A549 (cell line): ENCODE data around the gene PIGN. TPM values are rescaled to one million over a fixed set of nuclear protein-coding genes. Genes with fewer than 3 reads are reported as not detected.
"Not testable (repeated sequence)": the region's sequence is repeated elsewhere in the genome, so short reads cannot be mapped to it uniquely, and the experiment has no call there.

Source experiments
- ATAC-seq, 2 experiments: fragments of 200-7000 bp in 1 of 2; fragments of >200 bp in 1 of 2; cut with Nextera tagmentation in 1 of 2; cut with Tn5 transposase in 1 of 2; 3 replicates each; pipeline versions ENCODE4 v1.8.0 to v1.9.1; 2018 to 2020; ENCODE audit warnings: mild to moderate bottlenecking in 1 of 2, moderate library complexity in 1 of 2
- CTCF ChIA-PET: fragments of 300-600 bp; sonication (Branson Sonifier 250); formaldehyde crosslinking; extraction: SDS; loops from one replicate; lab custom pipeline; 2021; ENCODE audit warnings: antibody characterized with exemption, inconsistent platforms; lab: Yijun Ruan, JAX
- POLR2A ChIA-PET: fragments of 350-600 bp; formaldehyde crosslinking; extraction: SDS; loops from one replicate; lab custom pipeline; 2021; ENCODE audit warnings: antibody characterized with exemption, inconsistent platforms; lab: Yijun Ruan, JAX
- DNase-seq, 2 experiments: peaks; one replicate each; pipeline versions ENCODE4 v3.0.0 to v3.0.0-alpha.2; 2011 to 2016; ENCODE audit warnings: low read depth in 1 of 2, low spot score in 1 of 2
- FAIRE-seq: peaks from 2 replicates; lab custom pipeline; 2011; peaks lifted over from hg19 to GRCh38; lab: Jason Lieb, UNC
- H3K27ac ChIP-seq, 2 experiments: fragments of >200 bp; sonication (Bioruptor Twin); formaldehyde crosslinking; 3 replicates each; pipeline ENCODE4 v1.5.1; 2016 to 2017
- H3K4me1 ChIP-seq: fragments of >200 bp; sonication (Bioruptor Twin); formaldehyde crosslinking; 3 replicates; pipeline ENCODE4 v1.6.1; 2016
- H3K4me2 ChIP-seq: fragments of >200 bp; sonication (Bioruptor Twin); formaldehyde crosslinking; 3 replicates; pipeline ENCODE4 v1.6.1; 2016
- H3K4me3 ChIP-seq: fragments of >200 bp; sonication (Bioruptor Twin); formaldehyde crosslinking; 3 replicates; pipeline ENCODE4 v1.5.1; 2016
- H3K9me3 ChIP-seq: fragments of >200 bp; sonication (Bioruptor Twin); formaldehyde crosslinking; 3 replicates; pipeline ENCODE4 v1.6.1; 2016
- BHLHE40 ChIP-seq: IDR thresholded peaks from 2 replicates; pipeline ENCODE4 v1.6.1; 2012; ENCODE audit warnings: low read depth, low read length, inconsistent platforms
- CBX2 ChIP-seq: fragments of 200-600 bp; sonication (generic); IDR thresholded peaks from 2 replicates; pipeline ENCODE4 v1.6.1; 2016; ENCODE audit warnings: low read depth, mild to moderate bottlenecking, borderline replicate concordance
- CBX8 ChIP-seq: fragments of 200-600 bp; sonication (generic); IDR thresholded peaks from 2 replicates; pipeline ENCODE4 v1.6.1; 2016
- E2F6 ChIP-seq: IDR thresholded peaks from 2 replicates; pipeline ENCODE4 v1.6.1; 2012; ENCODE audit warnings: low read depth, borderline replicate concordance
- EHMT2 ChIP-seq: fragments of 200-600 bp; sonication (generic); IDR thresholded peaks from 2 replicates; pipeline ENCODE4 v1.6.1; 2016; ENCODE audit warnings: antibody characterized with exemption, low read depth, mild to moderate bottlenecking, moderate library complexity
- ESRRA ChIP-seq: fragments of 150-350 bp; IDR thresholded peaks from 2 replicates; pipeline ENCODE4 v1.6.1; 2014; ENCODE audit warnings: mild to moderate bottlenecking, low read length, borderline replicate concordance
- FOSB ChIP-seq: fragments of 250-450 bp; sonication (Bioruptor Pico); IDR thresholded peaks from 2 replicates; pipeline ENCODE4 v1.5.0; 2020; ENCODE audit warnings: mild to moderate bottlenecking, moderate library complexity
- FOSL2 ChIP-seq, 2 experiments: fragments of 450-650 bp in 1 of 2; fragments of >200 bp in 1 of 2; sonication (Bioruptor Twin) in 1 of 2; formaldehyde crosslinking; IDR thresholded peaks; 2 replicates each; pipeline versions ENCODE4 v1.5.0 to v1.6.1; 2016 to 2020; ENCODE audit warnings: mild to moderate bottlenecking in 1 of 2, moderate library complexity in 1 of 2
- FOXS1 ChIP-seq: fragments of 250-450 bp; sonication (Bioruptor Pico); IDR thresholded peaks from 2 replicates; pipeline ENCODE4 v1.5.0; 2020; ENCODE audit warnings: mild to moderate bottlenecking, moderate library complexity
- GATA3 ChIP-seq: IDR thresholded peaks from 2 replicates; pipeline ENCODE4 v1.6.1; 2012; ENCODE audit warnings: borderline replicate concordance
- HES2 ChIP-seq: fragments of >200 bp; sonication (Bioruptor Twin); formaldehyde crosslinking; IDR thresholded peaks from 2 replicates; pipeline ENCODE4 v1.6.1; 2016
- HEYL ChIP-seq: fragments of 250-450 bp; sonication (Bioruptor Pico); IDR thresholded peaks from 2 replicates; pipeline ENCODE4 v1.8.0; 2021; ENCODE audit warnings: mild to moderate bottlenecking, moderate library complexity
- HOXB5 ChIP-seq: fragments of 250-450 bp; sonication (Bioruptor Pico); IDR thresholded peaks from 2 replicates; pipeline ENCODE4 v1.5.0; 2020; ENCODE audit warnings: mild to moderate bottlenecking, moderate library complexity
- JUN ChIP-seq, 2 experiments: fragments of >200 bp; sonication (Bioruptor Twin); formaldehyde crosslinking; IDR thresholded peaks; 2 replicates in 1 of 2; 3 replicates in 1 of 2; pipeline ENCODE4 v1.6.1; 2016 to 2017
- JUNB ChIP-seq: fragments of >200 bp; sonication (Bioruptor Twin); formaldehyde crosslinking; IDR thresholded peaks from 2 replicates; pipeline ENCODE4 v1.6.1; 2016
- MAFK ChIP-seq: fragments of 450-650 bp; IDR thresholded peaks from 2 replicates; pipeline ENCODE4 v1.6.1; 2014; ENCODE audit not compliant: partially characterized antibody
- NPAS2 ChIP-seq: fragments of 250-450 bp; sonication (Bioruptor Pico); IDR thresholded peaks from 2 replicates; pipeline ENCODE4 v1.8.0; 2022; ENCODE audit warnings: mild to moderate bottlenecking, moderate library complexity, borderline replicate concordance
- REST ChIP-seq: fragments of 200-600 bp; sonication (generic); IDR thresholded peaks from 2 replicates; pipeline ENCODE4 v1.6.1; 2016; ENCODE audit warnings: antibody characterized with exemption, mild to moderate bottlenecking, moderate library complexity
- RFX5 ChIP-seq: fragments of 450-650 bp; IDR thresholded peaks from 2 replicates; pipeline ENCODE4 v1.7.1; 2014; ENCODE audit warnings: antibody characterized with exemption, mild to moderate bottlenecking, moderate library complexity
- SREBF2 ChIP-seq: fragments of 450-650 bp; IDR thresholded peaks from 2 replicates; pipeline ENCODE4 v1.6.1; 2014; ENCODE audit warnings: mild to moderate bottlenecking, moderate library complexity
- TFCP2L1 ChIP-seq: fragments of 250-450 bp; sonication (Bioruptor Pico); IDR thresholded peaks from 2 replicates; pipeline ENCODE4 v1.5.0; 2021; ENCODE audit warnings: mild to moderate bottlenecking
- TP53 ChIP-seq: fragments of 250-450 bp; sonication (Bioruptor Pico); IDR thresholded peaks from 2 replicates; pipeline ENCODE4 v1.5.0; 2021; ENCODE audit warnings: mild to moderate bottlenecking, moderate library complexity
- WGBS: methylation state at CpG from one replicate; pipeline ENCODE4 v1.1.6; 2017; ENCODE audit errors: missing lambda C conversion rate; 5-methylcytosine and 5-hydroxymethylcytosine counted together
- polyA plus RNA-seq, 4 experiments: library from polyadenylated mRNA; depleted of rRNA in 3 of 4; stranded (reverse); fragments of >200 nt; fragmentation: RNase III in 1 of 4; extraction: RNeasy Plus Mini Kit Qiagen cat#74134 plus additional on column Dnase treatment in 1 of 4; gene quantifications; 2 replicates in 3 of 4; 3 replicates in 1 of 4; pipeline ENCODE4 v1.2.3, GENCODE V29; 2011 to 2017

The PIGN gene
- polyA plus RNA-seq, 2 of the 4 experiments (the other 2 are of a cell fraction): 12.9 to 37.0 TPM

GRCh38 chr18:62037012-62037742 lies 149.7 kb downstream of the PIGN start:
- no peak for ATAC-seq
- FAIRE-seq: no peak
- no peaks in the 10 kb centered on the region for H3K4me1 ChIP-seq
- no peak overlapping the region for H3K4me2 ChIP-seq
- no peak overlapping the region for H3K27ac ChIP-seq
- DNase-seq: no peak
- ChIA-PET CTCF (no interaction called here), POLR2A (no interaction called here)
- TF ChIP-seq MAFK (no peak), GATA3 (no peak), EHMT2 (no peak), REST (no peak), JUN (IDR thresholded peaks at IDR 0.05) (no peak), TP53 (CRISPR knock-in tag) (no peak), SREBF2 (no peak)
- H3K9me3 ChIP-seq: no peaks in the 10 kb centered on the region
- H3K4me3 ChIP-seq: no peak overlapping the region
- 48% methylated on average over 11 of the region's 11 CpGs for WGBS

- CTCF ChIA-PET: interaction anchor here (0.5 kb wide), 1 partner anchor 537 kb away, joined by 4 read pairs; no protein-coding TSS in a partner anchor
- H3K9me3 ChIP-seq, H3K27ac ChIP-seq, DNase-seq, H3K4me2 ChIP-seq, POLR2A ChIA-PET, FAIRE-seq, H3K4me1 ChIP-seq, H3K4me3 ChIP-seq, ATAC-seq: not testable (repeated sequence)
- 30% methylated on average over 3 of the region's 3 CpGs for WGBS
Measured at GRCh38 chr18:62034286-62034685, 152.6 kb downstream of the PIGN start.

GRCh38 chr18:62033756-62034155 lies 153.1 kb downstream of the PIGN start:
- TF ChIP-seq JUNB (no peak), ESRRA (no peak), HOXB5 (CRISPR knock-in tag) (no peak), GATA3 (no peak), HEYL (no peak), FOXS1 (no peak), RFX5 (no peak), TP53 (CRISPR knock-in tag) (no peak)
- H3K4me2 ChIP-seq: no peak overlapping the region
- H3K27ac ChIP-seq: no peak overlapping the region
- ChIA-PET POLR2A (no interaction called here), CTCF (interaction anchor here (0.5 kb wide), 1 partner anchor 537 kb away, joined by 4 read pairs; no protein-coding TSS in a partner anchor)
- no peaks in the 10 kb centered on the region for H3K4me1 ChIP-seq
- ATAC-seq (no peak), FAIRE-seq (no peak), DNase-seq (no peak)
- no peaks in the 10 kb centered on the region for H3K9me3 ChIP-seq
- H3K4me3 ChIP-seq: no peak overlapping the region

- DNase-seq: no peak
- TF ChIP-seq SREBF2: no peak
- TF ChIP-seq JUN (IDR thresholded peaks at IDR 0.05): no peak
- no peak for TF ChIP-seq HES2
- no peak for TF ChIP-seq HEYL
- TF ChIP-seq E2F6: no peak
- TF ChIP-seq BHLHE40: no peak
- no peak for TF ChIP-seq FOXS1
- no peak for TF ChIP-seq JUNB
- TF ChIP-seq NPAS2 (CRISPR knock-in tag): no peak
- TF ChIP-seq CBX8: no peak
- no peak for TF ChIP-seq TFCP2L1
- TF ChIP-seq HOXB5 (CRISPR knock-in tag): no peak
- TF ChIP-seq FOSB (CRISPR knock-in tag): no peak
- TF ChIP-seq FOSL2 (IDR thresholded peaks at IDR 0.05): no peak
- no peak for TF ChIP-seq FOSL2 (CRISPR knock-in tag; IDR thresholded peaks at IDR 0.05)
- TF ChIP-seq CBX2: no peak
- TF ChIP-seq, all 56 proteins: peak for 0
- no peak for ATAC-seq
- H3K9me3 ChIP-seq: no peaks in the 10 kb centered on the region
- H3K4me2 ChIP-seq: no peak overlapping the region
- CTCF ChIA-PET: no interaction called here
- no peak overlapping the region for H3K4me3 ChIP-seq
- POLR2A ChIA-PET: no interaction called here
- FAIRE-seq: no peak
- no peak overlapping the region for H3K27ac ChIP-seq
- no peaks in the 10 kb centered on the region for H3K4me1 ChIP-seq
- 25% methylated on average over 5 of the region's 5 CpGs for WGBS
Measured at GRCh38 chr18:62033207-62033606, 153.6 kb downstream of the PIGN start.
